Hepatocyte (in vitro differentiated cells): Measurements from ENCODE around the gene GOLGA8K.
"Not testable (repeated sequence)": the region's sequence is repeated elsewhere in the genome, so short reads cannot be mapped to it uniquely, and the experiment has no call there.

Experiments
- CTCF ChIP-seq: fragments of 200-600 bp; sonication (generic); IDR thresholded peaks from 2 replicates; pipeline ENCODE4 v1.5.1; 2016; ENCODE audit warnings: antibody characterized with exemption, mild to moderate bottlenecking; ENCODE audit not compliant: poor library complexity
- EZH2phosphoT487 ChIP-seq: fragments of 200-600 bp; sonication (generic); IDR thresholded peaks from one replicate; pipeline ENCODE4 v1.6.1; 2018; ENCODE audit warnings: antibody characterized with exemption, mild to moderate bottlenecking, low read depth, moderate library complexity; ENCODE audit not compliant: unreplicated experiment, severe bottlenecking

DNA sequence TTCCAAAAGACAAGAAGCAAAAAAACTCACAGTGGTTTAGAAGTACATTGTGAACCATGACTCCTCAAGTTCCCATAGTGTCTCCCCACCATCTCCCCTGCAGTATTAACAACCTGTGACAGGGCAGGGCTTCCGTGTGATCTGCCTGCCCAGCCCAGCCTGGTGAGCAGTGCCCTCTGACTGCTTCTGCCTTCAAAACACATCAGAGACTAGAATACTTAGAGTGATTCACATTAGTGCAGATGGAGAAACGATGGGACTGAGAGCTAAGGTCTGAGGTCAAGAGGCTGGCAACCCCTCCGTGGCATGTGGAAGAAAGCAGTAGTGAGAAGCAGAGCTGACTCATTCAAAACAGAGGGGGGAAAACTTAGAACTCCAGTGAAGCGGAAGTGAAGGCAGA lies 24.5 kb upstream of the GOLGA8K start:
- TF ChIP-seq CTCF, EZH2phosphoT487: not testable (repeated sequence)
